Inferior parietal cortex (tissue), 1 donor: ENCODE data around the gene RPLP1.
"Not testable (repeated sequence)": the region's sequence is repeated elsewhere in the genome, so short reads cannot be mapped to it uniquely, and the experiment has no call there.

Experiments
- DNase-seq: peaks from one replicate; pipeline ENCODE4 v3.0.0-alpha.2; 2016; ENCODE audit errors: extremely low spot score

RPLP1 gene

GRCh38 chr15:69439623-69440022 is 13.0 kb upstream of the RPLP1 start:
- no peak for DNase-seq

DNA sequence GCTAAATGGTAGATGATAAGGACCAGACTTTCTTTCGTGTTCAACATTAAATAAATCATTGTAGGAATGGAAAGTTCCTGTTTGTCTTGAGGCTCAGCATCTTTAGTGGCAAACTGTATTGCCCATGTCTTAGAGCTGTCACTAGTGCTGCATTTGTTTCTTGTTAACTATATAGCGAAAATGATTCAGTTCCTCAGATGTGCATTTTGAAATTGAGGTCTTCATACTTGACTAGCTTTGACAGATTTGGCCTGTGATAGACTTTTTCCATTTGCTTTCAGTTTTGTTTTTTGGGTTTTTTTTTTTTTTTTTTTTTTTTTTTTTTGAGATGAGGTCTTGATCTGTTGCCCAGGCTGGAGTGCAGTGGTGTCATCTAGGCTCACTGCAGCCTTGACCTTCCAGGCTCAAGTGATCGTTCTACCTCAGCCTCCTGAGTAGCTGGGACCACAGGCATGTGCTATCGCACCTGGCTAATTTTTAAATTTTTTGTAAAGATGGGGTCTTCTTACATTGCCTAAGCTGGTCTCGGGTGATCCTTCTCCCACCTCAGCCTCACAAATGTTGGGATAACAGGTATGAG is 9.5 kb upstream of the RPLP1 start:
- DNase-seq, result no peak

DNA sequence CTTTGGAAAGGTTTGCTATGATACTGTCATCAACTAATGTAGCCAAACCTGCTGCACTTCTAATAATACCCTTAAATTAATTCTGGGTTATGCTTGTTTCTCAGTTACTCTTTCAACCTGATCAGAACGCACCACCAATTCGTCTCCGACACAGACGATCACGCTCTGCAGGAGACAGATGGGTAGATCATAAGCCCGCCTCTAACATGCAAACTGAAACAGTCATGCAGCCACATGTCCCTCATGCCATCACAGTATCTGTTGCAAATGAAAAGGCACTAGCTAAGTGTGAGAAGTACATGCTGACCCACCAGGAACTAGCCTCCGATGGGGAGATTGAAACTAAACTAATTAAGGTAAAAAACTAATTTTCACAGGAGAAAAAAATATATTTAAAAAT is 7.9 kb upstream of the RPLP1 start:
- no peak for DNase-seq

- DNase-seq, result no peak
Observed at GRCh38 chr15:69446953-69447352, 5.7 kb upstream of the RPLP1 start.

- DNase-seq, result not testable (repeated sequence)
Observed at GRCh38 chr15:69450221-69450620, 2.4 kb upstream of the RPLP1 start.

- no peak for DNase-seq
Observed at GRCh38 chr15:69450968-69451695, 1.5 kb upstream of the RPLP1 start.

DNA sequence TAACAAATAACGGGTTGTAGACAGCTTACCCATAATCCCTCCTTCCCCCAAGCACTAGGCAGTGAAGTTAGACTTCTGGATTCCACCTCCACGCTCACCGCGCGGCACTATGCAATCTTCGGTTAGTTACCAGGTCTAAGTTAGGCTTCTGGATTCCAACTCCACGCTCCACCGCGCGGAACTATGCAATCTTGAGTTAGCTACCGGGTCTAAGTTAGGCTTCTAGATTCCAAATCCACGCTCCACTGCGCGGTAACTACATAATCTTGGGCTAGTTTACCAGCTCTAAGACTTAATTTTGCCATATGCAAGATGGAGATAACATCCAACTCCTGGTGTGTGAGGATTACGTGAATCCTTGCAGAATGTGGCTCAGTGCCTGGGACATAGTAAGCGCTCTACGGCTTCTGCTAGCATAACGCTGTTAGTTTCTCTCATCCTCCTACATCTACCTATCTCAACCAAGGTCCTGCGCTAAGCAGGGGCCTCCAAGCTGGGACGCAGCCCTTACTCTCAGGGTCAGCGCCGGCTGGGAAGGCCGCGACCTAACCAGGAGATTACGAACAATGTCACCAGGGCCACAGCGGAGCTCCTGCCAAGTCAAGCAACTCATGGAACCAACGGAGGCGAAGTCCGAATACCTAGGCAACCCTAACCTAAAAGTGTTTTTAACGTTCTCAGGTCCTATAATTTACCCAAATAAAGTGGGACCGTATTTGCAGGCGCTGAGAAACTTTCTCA is 497 bp upstream of the RPLP1 start:
- DNase-seq, result peak; percentile 66

DNA sequence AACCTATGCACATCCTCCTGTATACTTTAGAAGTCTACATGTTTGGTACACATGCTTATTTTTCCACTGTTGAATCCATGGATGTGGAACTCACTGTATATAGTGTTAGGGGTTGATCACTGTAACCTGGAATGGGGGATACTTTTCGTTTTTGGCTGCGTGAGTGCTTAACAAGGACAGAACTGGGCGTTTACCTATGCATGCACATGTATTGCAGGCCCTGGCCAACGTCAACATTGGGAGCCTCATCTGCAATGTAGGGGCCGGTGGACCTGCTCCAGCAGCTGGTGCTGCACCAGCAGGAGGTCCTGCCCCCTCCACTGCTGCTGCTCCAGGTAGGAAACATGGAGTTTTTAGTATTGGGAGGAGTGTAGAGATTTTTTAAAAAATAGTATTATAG is 2.3 kb downstream of the RPLP1 start:
- no peak for DNase-seq

GRCh38 chr15:69456208-69457166 is 3.9 kb downstream of the RPLP1 start:
- DNase-seq, result no peak

- no peak for DNase-seq
Observed at GRCh38 chr15:69457304-69458280, 5.0 kb downstream of the RPLP1 start.

- no peak for DNase-seq
Observed at GRCh38 chr15:69459066-69459465, 6.4 kb downstream of the RPLP1 start.

GRCh38 chr15:69460481-69460880 is 7.9 kb downstream of the RPLP1 start:
- DNase-seq, result no peak

- no peak for DNase-seq
Observed at GRCh38 chr15:69462030-69462492, 9.4 kb downstream of the RPLP1 start.

DNA sequence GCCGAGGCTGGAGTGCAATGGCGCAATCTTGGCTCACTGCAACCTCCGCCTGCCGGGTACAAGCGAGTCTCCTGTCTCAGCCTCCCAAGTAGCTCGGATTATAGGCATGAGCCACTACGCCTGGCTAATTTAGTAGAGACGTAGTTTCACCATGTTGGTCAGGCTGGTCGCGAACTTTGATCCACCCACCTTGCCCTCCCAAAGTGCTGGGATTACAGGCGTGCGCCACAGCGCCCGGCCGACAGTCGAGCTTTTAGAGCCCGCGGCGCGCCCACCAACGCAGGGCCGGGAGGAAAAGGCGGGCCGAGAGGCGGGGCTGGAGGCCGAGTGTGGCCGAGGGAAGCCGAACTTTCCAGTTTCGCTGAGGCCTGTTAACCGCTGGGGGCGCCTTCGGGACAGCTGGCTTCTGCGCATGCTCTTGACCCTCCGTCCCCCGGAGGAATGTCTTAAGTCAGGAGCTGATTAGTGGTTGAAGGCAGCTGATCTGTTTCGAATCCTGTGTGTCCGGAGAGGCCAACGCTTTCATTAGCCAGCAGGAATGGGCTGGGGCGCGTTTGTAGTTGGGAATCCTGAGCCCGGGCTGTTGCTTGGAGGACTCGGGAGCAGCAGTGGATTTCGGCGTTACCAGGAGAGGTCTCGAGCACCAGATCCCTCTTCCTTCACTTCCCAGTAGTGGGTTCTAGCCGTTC is 10.0 kb downstream of the RPLP1 start:
- peak; percentile 97 for DNase-seq

DNA sequence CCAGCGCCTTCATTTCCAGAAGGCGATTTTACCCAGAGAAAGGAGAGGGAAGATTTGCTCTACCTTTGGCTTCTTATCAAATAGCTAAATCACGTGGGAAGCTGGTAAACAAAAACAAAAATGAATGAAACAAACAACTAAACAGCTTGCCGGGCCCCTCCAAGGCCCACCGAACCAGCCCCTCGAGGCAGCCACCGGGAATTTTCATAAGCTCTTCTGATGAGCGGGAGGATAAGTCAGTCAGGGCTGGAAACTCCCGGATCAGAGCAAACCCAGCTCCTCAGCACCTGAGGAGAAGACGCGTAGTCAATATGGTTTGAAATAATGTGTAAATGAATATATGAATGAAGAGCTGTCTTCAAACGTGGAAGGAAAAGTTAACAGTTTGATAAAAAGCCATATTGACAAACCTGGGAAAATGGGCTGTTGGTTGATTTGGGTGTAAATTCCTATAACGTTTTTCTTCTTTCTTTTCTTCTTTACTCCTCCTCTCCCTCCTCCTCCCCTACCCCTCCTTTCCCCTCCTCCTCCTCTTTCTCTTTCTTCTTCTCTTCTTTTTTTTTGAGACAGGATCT is 10.7 kb downstream of the RPLP1 start:
- no peak for DNase-seq

- DNase-seq, result no peak
Observed at GRCh38 chr15:69465253-69465652, 12.6 kb downstream of the RPLP1 start.

GRCh38 chr15:69466733-69467132 is 14.1 kb downstream of the RPLP1 start:
- DNase-seq, result no peak

GRCh38 chr15:69467636-69468035 is 15.0 kb downstream of the RPLP1 start:
- DNase-seq, result no peak
